SK-N-MC (cell line): ENCODE measurements around the gene P3H1.

Experiments used
- EZH2 ChIP-seq: fragments of 200-600 bp; sonication (generic); IDR thresholded peaks from one replicate; pipeline ENCODE4 v1.6.1; 2017; ENCODE audit warnings: antibody characterized with exemption
- FOXP2 ChIP-seq: optimal IDR thresholded peaks from 2 replicates; pipeline ENCODE3; 2011; ENCODE audit warnings: mild to moderate bottlenecking, moderate library complexity; ENCODE audit not compliant: insufficient read depth; ENCODE audit errors: extremely low read length, control extremely low read depth
- POLR2AphosphoS5 ChIP-seq: IDR thresholded peaks from 2 replicates; pipeline ENCODE4 v1.6.1; 2012; ENCODE audit warnings: mild to moderate bottlenecking, low read depth, low read length, borderline replicate concordance

GRCh38 chr1:42703888-42704464 is 62.9 kb downstream of the P3H1 start:
- TF ChIP-seq EZH2 (no peak), POLR2AphosphoS5 (peak; percentile 29; the same call in 1 of the 2 replicates), FOXP2 (no peak)
